AG10803 (cell line): ENCODE data around the gene BTBD19.

Experiments used
- DNase-seq: peaks from one replicate; pipeline ENCODE4 v3.0.0; 2010; ENCODE audit warnings: low read depth
- H3K4me3 ChIP-seq: 2 replicates; pipeline ENCODE4 v1.5.1; 2011; ENCODE audit warnings: mild to moderate bottlenecking, low read length, control low read depth
- TF ChIP-seq, protein P1 (sequence below): conservative IDR thresholded peaks from 2 replicates; pipeline ENCODE4 v1.5.1; 2011; ENCODE audit warnings: mild to moderate bottlenecking, low read length, control low read depth, inconsistent platforms

BTBD19 gene

DNA sequence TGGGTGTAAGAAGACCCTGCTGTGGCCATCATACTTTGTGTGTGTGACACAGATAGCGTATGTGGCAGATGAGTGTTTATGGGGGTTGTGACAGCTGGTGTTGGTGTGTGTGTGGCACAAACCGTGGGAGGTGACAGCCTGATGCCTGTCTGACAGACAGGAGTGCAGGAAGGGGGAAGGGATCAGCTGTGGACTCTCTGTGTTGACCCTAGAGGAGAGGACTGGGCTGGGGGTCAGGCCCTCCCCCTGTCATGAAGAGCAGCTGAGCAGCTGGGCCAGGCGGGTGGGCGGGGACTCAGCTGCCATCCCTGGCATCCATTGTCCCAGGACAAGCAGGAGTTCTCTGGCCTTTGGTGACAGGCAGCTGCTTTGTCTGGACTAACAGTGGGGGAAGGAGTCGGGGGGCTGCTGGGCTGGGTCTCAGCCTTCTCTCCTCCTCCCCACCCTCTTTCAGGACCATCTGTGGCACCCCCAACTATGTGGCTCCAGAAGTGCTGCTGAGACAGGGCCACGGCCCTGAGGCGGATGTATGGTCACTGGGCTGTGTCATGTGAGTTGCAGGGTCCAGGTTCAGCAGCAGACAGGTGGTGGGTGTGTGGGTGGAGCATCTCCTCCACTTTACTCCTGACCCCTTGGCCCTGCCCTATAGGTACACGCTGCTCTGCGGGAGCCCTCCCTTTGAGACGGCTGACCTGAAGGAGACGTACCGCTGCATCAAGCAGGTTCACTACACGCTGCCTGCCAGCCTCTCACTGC, 5.8 kb upstream of the BTBD19 start:
- TF ChIP-seq, protein P1, sequence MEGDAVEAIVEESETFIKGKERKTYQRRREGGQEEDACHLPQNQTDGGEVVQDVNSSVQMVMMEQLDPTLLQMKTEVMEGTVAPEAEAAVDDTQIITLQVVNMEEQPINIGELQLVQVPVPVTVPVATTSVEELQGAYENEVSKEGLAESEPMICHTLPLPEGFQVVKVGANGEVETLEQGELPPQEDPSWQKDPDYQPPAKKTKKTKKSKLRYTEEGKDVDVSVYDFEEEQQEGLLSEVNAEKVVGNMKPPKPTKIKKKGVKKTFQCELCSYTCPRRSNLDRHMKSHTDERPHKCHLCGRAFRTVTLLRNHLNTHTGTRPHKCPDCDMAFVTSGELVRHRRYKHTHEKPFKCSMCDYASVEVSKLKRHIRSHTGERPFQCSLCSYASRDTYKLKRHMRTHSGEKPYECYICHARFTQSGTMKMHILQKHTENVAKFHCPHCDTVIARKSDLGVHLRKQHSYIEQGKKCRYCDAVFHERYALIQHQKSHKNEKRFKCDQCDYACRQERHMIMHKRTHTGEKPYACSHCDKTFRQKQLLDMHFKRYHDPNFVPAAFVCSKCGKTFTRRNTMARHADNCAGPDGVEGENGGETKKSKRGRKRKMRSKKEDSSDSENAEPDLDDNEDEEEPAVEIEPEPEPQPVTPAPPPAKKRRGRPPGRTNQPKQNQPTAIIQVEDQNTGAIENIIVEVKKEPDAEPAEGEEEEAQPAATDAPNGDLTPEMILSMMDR, result no peak
- H3K4me3 ChIP-seq, result peak overlapping the region; percentile 83
- DNase-seq, result no peak

DNA sequence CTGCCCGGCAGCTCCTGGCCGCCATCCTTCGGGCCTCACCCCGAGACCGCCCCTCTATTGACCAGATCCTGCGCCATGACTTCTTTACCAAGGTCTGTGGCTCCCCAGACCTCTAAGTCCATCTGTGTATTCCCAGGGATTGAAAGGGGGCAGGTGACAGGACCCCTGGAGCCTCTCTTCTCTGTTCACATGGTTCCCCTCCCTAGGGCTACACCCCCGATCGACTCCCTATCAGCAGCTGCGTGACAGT, 5.3 kb upstream of the BTBD19 start:
- TF ChIP-seq, protein P1, result no peak
- DNase-seq, result no peak
- H3K4me3 ChIP-seq, result peak overlapping the region; percentile 83

DNA sequence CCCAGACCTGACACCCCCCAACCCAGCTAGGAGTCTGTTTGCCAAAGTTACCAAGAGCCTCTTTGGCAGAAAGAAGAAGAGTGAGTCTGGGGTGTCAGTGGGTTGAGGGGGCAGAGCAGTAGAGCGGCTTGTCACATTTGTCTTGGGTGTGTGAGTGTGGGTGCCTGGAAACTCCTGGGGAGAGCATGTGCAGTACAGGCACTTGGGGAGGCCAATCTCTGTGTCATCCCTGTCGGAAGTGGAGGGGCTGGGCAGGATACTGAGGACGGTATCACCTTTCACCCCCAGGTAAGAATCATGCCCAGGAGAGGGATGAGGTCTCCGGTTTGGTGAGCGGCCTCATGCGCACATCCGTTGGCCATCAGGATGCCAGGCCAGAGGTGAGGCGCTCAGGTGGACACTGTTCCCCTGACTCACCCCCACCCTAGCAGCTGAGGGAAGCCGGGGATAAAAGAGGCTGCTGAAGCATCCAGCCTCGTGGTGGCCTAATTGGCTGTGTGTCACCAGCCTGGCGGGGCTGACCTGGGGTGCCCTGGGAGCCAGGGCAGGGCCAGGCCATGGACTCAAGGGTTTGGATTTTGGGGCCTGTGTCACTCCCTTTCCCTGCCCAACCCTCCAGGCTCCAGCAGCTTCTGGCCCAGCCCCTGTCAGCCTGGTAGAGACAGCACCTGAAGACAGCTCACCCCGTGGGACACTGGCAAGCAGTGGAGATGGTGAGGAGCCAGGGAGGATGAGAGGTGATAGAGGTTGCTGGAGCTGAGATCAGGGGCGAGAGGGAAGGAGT, 4.8 kb upstream of the BTBD19 start:
- no peak for DNase-seq
- H3K4me3 ChIP-seq, result peak overlapping the region; percentile 83
- TF ChIP-seq, protein P1, result no peak

DNA sequence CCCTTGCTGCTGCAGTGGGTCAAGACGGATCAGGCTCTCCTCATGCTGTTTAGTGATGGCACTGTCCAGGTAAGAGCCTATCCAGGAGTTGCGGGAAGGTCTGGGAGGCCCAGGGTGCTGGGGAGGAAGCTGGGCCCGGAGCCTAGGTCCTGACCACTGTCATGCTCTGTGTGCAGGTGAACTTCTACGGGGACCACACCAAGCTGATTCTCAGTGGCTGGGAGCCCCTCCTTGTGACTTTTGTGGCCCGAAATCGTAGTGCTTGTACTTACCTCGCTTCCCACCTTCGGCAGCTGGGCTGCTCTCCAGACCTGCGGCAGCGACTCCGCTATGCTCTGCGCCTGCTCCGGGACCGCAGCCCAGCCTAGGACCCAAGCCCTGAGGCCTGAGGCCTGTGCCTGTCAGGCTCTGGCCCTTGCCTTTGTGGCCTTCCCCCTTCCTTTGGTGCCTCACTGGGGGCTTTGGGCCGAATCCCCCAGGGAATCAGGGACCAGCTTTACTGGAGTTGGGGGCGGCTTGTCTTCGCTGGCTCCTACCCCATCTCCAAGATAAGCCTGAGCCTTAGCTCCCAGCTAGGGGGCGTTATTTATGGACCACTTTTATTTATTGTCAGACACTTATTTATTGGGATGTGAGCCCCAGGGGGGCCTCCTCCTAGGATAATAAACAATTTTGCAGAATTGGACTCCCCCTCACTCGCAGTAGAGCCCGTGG, 2.9 kb upstream of the BTBD19 start:
- H3K4me3 ChIP-seq, result no peak overlapping the region
- no peak for DNase-seq
- TF ChIP-seq, protein P1, result no peak

DNA sequence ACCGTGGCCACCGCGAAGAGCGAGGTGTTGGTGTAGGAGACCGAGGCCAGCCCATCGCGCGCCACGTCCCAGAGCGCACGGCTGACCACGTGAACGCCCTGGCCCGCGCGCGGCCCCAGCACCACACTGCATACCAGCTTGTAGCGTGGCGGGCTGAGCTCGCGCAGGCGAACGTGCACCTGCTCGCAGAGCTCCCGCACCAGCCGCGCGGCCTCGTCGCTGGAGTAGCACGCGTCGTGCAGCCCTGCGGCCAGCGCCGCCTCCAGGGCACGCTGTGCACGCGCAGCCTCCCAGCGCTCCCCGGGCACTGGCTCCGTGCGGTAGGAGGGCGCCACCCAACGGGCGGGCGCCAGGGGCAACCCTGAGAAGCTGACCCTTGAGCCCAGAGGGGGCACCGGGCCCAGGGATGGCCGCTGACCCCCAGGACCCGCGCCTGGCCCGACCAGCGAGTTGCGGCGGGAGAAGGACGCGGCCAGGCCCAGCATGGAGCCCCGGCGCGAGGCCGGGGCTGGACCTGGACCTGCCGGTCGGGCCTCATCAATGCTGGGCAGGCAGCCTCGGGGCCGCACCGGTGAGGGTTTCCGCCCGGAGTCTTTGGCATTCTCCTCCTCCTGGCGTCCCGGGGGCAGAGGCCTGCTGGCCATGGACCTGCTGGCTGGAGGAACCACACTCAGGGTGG, 2.2 kb upstream of the BTBD19 start:
- no peak for DNase-seq
- no peak overlapping the region for H3K4me3 ChIP-seq
- TF ChIP-seq, protein P1, result no peak

DNA sequence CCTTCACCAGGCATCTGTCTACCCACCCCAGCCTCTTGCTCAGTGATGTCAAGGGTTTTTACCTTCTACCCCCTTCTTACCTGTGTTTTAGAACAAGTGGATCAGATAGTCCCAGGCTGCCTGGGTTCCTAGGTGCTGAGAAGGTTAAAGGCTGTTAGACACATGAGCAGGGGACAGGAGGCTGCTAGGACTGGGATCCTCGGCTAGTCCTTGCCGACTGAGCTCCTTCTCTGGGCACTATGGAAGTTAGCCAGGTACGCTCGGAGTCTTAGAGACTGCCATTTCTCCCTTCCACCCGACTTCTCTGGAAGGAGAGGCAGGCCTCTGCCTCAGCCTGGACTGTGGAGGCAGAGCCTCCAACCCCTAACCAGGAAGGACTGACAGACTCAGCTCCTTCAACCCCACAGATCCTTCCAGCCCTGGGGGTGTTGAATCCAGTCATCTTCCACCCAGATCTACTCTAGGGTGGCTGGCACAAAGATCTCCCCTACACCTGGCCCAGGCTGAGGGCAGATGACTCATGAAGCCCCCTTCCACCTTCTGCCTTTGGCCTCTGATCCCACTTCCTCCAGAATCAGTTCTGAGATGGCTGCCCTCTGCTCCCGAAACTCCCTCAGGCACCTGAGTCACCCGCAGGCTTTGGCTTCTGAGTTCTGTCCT, 1.5 kb upstream of the BTBD19 start, which contains the start of gene DYNLT4:
Gene DYNLT4 (minus strand): TSS at position 648 of the 660 bp plus-strand sequence. CDS start 683 bp downstream, outside the sequence.
- H3K4me3 ChIP-seq, result peak within 1 kb of the TSS; percentile 78
- no peak for DNase-seq
- TF ChIP-seq, protein P1, result no peak
